ENCODE results near the gene HNRNPC.

GRCh38 chr14:21206753-21207684 is 62.2 kb downstream of the HNRNPC start:
- TF ChIP-seq CTCF (IDR thresholded peaks at IDR 0.05): no peak
- no peak for TF ChIP-seq POLR2A (IDR thresholded peaks at IDR 0.05)
